Mononuclear cell (primary cell): ENCODE data around the gene PCDHB16. TPM values are rescaled to one million over a fixed set of nuclear protein-coding genes. Genes with fewer than 3 reads are reported as not detected.
"Not testable (repeated sequence)": the region's sequence is repeated elsewhere in the genome, so short reads cannot be mapped to it uniquely, and the experiment has no call there.

Experiments
- H3K27me3 ChIP-seq: 2 replicates; pipeline ENCODE4 v1.6.0; 2011; ENCODE audit warnings: low read length, control low read depth; ENCODE audit not compliant: insufficient read depth
- H3K4me1 ChIP-seq: 2 replicates; pipeline ENCODE4 v1.5.1; 2011; ENCODE audit warnings: mild to moderate bottlenecking, low read length, control low read depth; ENCODE audit not compliant: insufficient read depth
- H3K4me3 ChIP-seq: 2 replicates; pipeline ENCODE4 v1.5.1; 2011; ENCODE audit warnings: mild to moderate bottlenecking, low read length, moderate library complexity
- H3K9me3 ChIP-seq: 2 replicates; pipeline ENCODE4 v1.5.1; 2011; ENCODE audit warnings: low read depth, mild to moderate bottlenecking, control low read depth, low read length
- total RNA-seq: library from RNA; depleted of rRNA; stranded (reverse); fragments of >200 nt; gene quantifications from one replicate; pipeline ENCODE4 v1.2.3, GENCODE V29; 2012

Gene PCDHB16
- total RNA-seq, 1 donor = not detected

GRCh38 chr5:141174291-141175104 lies 7.7 kb upstream of the PCDHB16 start:
- not testable (repeated sequence) for H3K4me3 ChIP-seq, H3K9me3 ChIP-seq, H3K4me1 ChIP-seq
- H3K27me3 ChIP-seq = peaks cover 38% of the 10 kb centered on the region

DNA sequence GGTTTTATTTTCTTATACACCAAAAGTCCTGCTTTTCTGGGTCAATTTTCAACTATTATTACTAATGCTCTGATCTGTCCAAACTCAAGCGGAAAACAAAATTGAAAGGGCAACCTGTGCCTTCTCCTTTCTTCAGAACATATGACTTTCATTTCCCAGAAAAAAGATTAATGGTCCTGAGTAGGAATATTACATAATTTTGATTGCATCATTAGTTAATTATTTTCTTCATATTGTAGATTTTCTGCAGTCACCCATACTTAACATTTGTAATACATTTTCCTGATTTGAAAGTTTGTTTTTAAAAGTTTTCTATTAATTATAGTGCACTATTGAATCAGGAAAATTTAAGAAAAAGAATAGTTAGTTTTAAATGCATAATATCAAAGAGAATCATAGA lies 6.3 kb upstream of the PCDHB16 start:
- H3K27me3 ChIP-seq = peaks cover 34% of the 10 kb centered on the region
- H3K4me1 ChIP-seq = no peaks in the 10 kb centered on the region
- no peaks in the 10 kb centered on the region for H3K9me3 ChIP-seq
- no peak overlapping the region for H3K4me3 ChIP-seq

DNA sequence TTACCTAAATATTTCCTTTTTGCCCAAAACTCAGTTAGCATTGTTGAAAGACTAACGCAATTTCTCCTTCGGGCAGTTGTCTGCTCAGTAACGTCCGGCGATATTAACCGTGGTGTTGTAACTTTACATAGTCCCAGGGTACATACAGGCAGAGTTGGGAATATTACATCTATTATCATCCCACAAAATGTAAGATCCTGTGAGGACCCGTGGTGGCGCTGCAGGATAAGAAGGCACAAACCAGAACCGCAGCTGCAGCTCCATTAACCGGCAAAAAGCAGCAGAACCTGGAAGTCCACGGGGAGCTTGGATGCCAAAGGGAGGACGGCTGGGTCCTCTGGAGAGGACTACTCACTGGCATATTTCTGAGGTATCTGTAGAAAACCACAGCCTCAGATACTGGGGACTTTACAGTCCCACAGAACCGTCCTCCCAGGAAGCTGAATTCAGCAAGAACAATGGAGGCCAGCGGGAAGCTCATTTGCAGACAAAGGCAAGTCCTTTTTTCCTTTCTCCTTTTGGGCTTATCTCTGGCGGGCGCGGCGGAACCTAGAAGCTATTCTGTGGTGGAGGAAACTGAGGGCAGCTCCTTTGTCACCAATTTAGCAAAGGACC lies 4.5 kb upstream of the PCDHB16 start, which contains the start of gene PCDHB8:
PCDHB8 (plus strand) TSS at position 214 of the 615 bp plus-strand sequence; CDS start at position 459, 245 bp downstream.
- H3K4me1 ChIP-seq, H3K9me3 ChIP-seq, H3K4me3 ChIP-seq: not testable (repeated sequence)
- peaks cover 47% of the 10 kb centered on the region for H3K27me3 ChIP-seq

DNA sequence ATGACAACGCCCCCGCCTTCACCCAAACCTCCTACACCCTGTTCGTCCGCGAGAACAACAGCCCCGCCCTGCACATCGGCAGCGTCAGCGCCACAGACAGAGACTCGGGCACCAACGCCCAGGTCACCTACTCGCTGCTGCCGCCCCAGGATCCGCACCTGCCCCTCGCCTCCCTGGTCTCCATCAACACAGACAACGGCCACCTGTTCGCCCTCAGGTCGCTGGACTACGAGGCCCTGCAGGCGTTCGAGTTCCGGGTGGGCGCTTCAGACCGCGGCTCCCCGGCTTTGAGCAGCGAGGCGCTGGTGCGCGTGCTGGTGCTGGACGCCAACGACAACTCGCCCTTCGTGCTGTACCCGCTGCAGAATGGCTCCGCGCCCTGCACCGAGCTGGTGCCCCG lies 2.8 kb upstream of the PCDHB16 start:
- H3K9me3 ChIP-seq, H3K4me1 ChIP-seq: not testable (repeated sequence)
- peaks cover 50% of the 10 kb centered on the region for H3K27me3 ChIP-seq

GRCh38 chr5:141179876-141180275 lies 2.3 kb upstream of the PCDHB16 start:
- not testable (repeated sequence) for H3K9me3 ChIP-seq, H3K4me1 ChIP-seq, H3K4me3 ChIP-seq
- H3K27me3 ChIP-seq = peaks cover 50% of the 10 kb centered on the region

More for the DNA sequence above, 2.8 kb upstream of the PCDHB16 start:
- not testable (repeated sequence) for H3K4me3 ChIP-seq

GRCh38 chr5:141180313-141180712 lies 1.9 kb upstream of the PCDHB16 start:
- H3K9me3 ChIP-seq = no peaks in the 10 kb centered on the region
- H3K4me1 ChIP-seq = no peaks in the 10 kb centered on the region
- peaks cover 48% of the 10 kb centered on the region for H3K27me3 ChIP-seq
- no peak overlapping the region for H3K4me3 ChIP-seq

GRCh38 chr5:141184117-141184855 lies 2.1 kb downstream of the PCDHB16 start:
- not testable (repeated sequence) for H3K9me3 ChIP-seq, H3K4me3 ChIP-seq, H3K4me1 ChIP-seq
- H3K27me3 ChIP-seq = peaks cover 28% of the 10 kb centered on the region

DNA sequence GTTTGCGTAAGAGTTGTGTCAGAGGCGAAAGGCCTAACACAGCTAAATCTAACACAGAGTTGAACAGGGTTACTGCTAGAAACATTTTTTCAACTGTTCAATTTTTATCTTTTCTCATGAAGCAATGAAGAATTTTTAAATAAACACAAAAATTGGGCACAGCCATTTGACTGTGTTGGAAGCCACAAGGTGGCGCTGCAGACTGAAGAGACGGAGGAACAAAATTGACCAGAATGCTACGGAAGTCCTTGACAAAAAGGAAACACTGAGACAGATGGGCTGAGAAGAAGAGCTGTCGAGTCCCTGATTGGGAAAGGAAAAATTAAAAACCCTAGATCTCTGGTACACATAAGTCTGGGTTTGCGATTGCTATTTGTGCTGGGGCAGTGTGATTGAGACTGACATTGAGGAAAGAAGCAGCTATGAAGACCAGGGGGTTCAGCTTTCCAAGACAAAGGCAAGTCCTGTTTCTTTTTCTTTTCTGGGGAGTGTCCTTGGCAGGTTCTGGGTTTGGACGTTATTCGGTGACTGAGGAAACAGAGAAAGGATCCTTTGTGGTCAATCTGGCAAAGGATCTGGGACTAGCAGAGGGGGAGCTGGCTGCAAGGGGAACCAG lies 4.8 kb downstream of the PCDHB16 start, which contains the start of gene PCDHB9:
PCDHB9 (plus strand) TSS at position 265 of the 616 bp plus-strand sequence; CDS start at position 423, 158 bp downstream.
- H3K9me3 ChIP-seq = no peaks in the 10 kb centered on the region
- peaks cover 39% of the 10 kb centered on the region for H3K27me3 ChIP-seq
- H3K4me1 ChIP-seq = no peaks in the 10 kb centered on the region
- H3K4me3 ChIP-seq = no peak within 1 kb of the TSS

GRCh38 chr5:141188682-141189081 lies 6.5 kb downstream of the PCDHB16 start:
- not testable (repeated sequence) for H3K4me1 ChIP-seq, H3K9me3 ChIP-seq, H3K4me3 ChIP-seq
- H3K27me3 ChIP-seq = peaks cover 34% of the 10 kb centered on the region

GRCh38 chr5:141189131-141189530 lies 6.9 kb downstream of the PCDHB16 start:
- H3K4me3 ChIP-seq, H3K4me1 ChIP-seq, H3K9me3 ChIP-seq: not testable (repeated sequence)
- H3K27me3 ChIP-seq = peaks cover 34% of the 10 kb centered on the region

DNA sequence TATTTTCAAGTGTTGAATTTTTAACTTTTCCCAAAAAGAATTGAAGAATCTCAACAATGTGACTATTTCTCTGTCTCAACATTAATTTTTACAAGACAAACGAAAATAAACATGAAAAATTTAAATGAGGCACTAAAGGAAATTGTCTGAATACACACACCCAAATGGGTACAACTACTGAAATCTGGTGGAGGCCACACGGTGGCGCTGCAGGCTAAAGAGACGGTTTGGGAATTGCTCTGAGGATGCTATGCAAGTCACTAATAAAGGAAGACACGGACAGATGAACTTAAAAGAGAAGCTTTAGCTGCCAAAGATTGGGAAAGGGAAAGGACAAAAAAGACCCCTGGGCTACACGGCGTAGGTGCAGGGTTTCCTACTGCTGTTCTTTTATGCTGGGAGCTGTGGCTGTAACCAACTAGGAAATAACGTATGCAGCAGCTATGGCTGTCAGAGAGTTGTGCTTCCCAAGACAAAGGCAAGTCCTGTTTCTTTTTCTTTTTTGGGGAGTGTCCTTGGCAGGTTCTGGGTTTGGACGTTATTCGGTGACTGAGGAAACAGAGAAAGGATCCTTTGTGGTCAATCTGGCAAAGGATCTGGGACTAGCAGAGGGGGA lies 10.0 kb downstream of the PCDHB16 start, which contains the start of gene PCDHB10:
PCDHB10 (plus strand) TSS at position 244 of the 616 bp plus-strand sequence; CDS start at position 444, 200 bp downstream.
- no peaks in the 10 kb centered on the region for H3K4me1 ChIP-seq
- peaks cover 31% of the 10 kb centered on the region for H3K27me3 ChIP-seq
- H3K9me3 ChIP-seq = peaks cover 14% of the 10 kb centered on the region
- H3K4me3 ChIP-seq = no peak within 1 kb of the TSS

DNA sequence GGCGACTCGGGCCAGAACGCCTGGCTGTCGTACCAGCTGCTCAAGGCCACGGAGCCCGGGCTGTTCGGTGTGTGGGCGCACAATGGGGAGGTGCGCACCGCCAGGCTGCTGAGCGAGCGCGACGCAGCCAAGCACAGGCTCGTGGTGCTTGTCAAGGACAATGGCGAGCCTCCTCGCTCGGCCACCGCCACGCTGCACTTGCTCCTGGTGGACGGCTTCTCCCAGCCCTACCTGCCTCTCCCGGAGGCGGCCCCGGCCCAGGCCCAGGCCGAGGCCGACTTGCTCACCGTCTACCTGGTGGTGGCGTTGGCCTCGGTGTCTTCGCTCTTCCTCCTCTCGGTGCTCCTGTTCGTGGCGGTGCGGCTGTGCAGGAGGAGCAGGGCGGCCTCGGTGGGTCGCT lies 12.1 kb downstream of the PCDHB16 start:
- Histone ChIP-seq H3K9me3 (peaks cover 24% of the 10 kb centered on the region), H3K27me3 (peaks cover 37% of the 10 kb centered on the region)
- not testable (repeated sequence) for H3K4me1 ChIP-seq, H3K4me3 ChIP-seq

DNA sequence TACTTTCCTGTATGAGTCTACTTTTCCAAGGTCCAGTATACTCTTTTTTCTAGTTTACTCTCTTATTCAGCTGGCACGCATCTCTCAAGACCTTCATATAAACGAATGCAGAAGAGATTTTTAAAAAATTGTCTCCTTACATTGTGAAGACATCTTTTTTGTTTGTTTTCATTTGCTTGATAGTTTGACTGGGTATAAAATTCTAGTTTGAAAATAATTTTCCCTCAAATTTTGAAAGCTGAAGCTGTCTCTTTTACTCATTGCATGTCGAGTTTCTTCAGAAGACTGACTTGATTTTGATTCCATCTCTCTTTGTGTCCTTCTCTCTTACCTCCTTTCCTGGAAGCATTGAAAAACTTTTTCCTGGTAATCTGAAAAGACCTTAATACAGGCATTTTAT lies 14.2 kb downstream of the PCDHB16 start:
- Histone ChIP-seq H3K4me1 (no peaks in the 10 kb centered on the region), H3K4me3 (no peak overlapping the region), H3K27me3 (peaks cover 37% of the 10 kb centered on the region), H3K9me3 (peaks cover 24% of the 10 kb centered on the region)
